ENCODE data around the gene S1PR3. TPM values are rescaled to one million over a fixed set of nuclear protein-coding genes. Genes with fewer than 3 reads are reported as not detected.

Gene S1PR3
- total and polyA plus RNA-seq, 2 donors (not counting 3 experiments of a cell fraction or from before 2014, with no cell fraction given), result 12.5 to 25.8 TPM

DNA sequence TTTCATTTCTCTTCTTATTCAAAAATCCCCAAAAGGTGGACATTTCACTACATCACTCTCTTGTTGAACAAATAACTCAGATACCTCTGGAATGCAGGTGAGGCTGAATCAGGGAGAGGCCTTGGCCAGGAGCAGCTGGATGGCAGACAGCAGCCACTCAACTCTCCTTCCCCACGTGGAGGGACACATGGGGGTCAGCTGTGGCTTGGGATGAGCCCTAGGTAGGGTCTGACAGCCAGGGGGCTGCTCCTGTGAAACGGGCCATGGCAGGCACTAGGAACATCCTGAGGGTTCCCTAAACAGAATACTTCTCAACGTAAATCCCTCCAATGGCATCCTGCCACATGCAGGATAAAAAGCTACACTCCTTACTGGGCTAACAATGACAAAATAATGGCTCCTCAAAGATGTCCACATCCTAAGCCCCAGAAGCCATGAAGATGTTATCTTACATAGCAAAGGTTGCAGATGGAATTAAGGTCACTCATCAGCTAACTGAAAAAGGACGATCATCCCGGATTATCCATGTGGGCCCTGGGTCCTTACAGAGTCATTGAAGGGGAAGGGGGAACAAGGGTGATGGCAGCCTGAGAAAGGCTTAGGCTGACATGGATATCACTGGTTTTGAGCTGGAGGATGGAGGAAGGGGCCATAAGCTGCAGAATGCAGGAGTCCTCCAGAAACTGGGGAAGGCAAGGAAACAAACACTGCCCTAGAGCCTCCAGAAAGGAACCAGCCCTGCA, 31.4 kb upstream of the S1PR3 start:
- Histone ChIP-seq H3K27ac (ENCODE audit: insufficient read depth, low read depth, low read length) (no peak overlapping the region), H3K36me3 (ENCODE audit: control insufficient read depth in 2 of 2, extremely low read depth in 1 of 2, insufficient read depth in 2 of 2, low read length in 2 of 2) (no peaks in the 10 kb centered on the region), H3K4me3 (replicated peaks in 1 of 3; ENCODE audit: insufficient read depth in 1 of 3, low read depth in 1 of 3, low read length in 3 of 3) (no peak overlapping the region), H4K20me1 (replicated peaks; ENCODE audit: control insufficient read depth, extremely low read depth, insufficient read depth, low read length) (no peaks in the 10 kb centered on the region), H3K79me2 (ENCODE audit: control insufficient read depth, insufficient read depth, low read length) (no peaks in the 10 kb centered on the region), H3K9me1 (replicated peaks; ENCODE audit: control insufficient read depth, extremely low read depth, insufficient read depth, low read length) (no peaks in the 10 kb centered on the region), H3K27me3 (ENCODE audit: control insufficient read depth in 2 of 2, insufficient read depth in 2 of 2, low read length in 2 of 2) (peaks cover 0 to 12% of the 10 kb centered on the region in 2 experiments), H3K4me2 (ENCODE audit: insufficient read depth, low read length) (no peak overlapping the region), H3K9ac (replicated peaks; ENCODE audit: extremely low read depth, insufficient read depth, low read length) (no peak overlapping the region), H3K9me3 (replicated peaks; ENCODE audit: control insufficient read depth, insufficient read depth, low read length) (no peaks in the 10 kb centered on the region), H2AFZ (ENCODE audit: low read depth, low read length) (no peak overlapping the region), H3K4me1 (ENCODE audit: control insufficient read depth, extremely low read depth, insufficient read depth, low read length) (no peaks in the 10 kb centered on the region)
- no TSS peak for BruUV-seq (replicated peaks)
- intact Hi-C loops (cut with micrococcal nuclease), result no loop called here
- no peak for TF ChIP-seq POLR2AphosphoS5 (IDR thresholded peaks at IDR 0.05; ENCODE audit: insufficient read depth, low read depth, low read length)
- TF ChIP-seq, protein P1, sequence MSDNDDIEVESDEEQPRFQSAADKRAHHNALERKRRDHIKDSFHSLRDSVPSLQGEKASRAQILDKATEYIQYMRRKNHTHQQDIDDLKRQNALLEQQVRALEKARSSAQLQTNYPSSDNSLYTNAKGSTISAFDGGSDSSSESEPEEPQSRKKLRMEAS (IDR thresholded peaks at IDR 0.05; ENCODE audit: insufficient read depth, insufficient read length), result no peak
- TF ChIP-seq MYC (IDR thresholded peaks at IDR 0.05; ENCODE audit: low read depth, low read length), result no peak
- no peak for TF ChIP-seq JUN (IDR thresholded peaks at IDR 0.05; ENCODE audit: borderline replicate concordance, insufficient read depth, insufficient read length, low read depth)
- TF ChIP-seq EZH2 (IDR thresholded peaks at IDR 0.05; ENCODE audit: borderline replicate concordance, low read depth, low read length, severe bottlenecking), result no peak
- TF ChIP-seq FOS (IDR thresholded peaks at IDR 0.05; ENCODE audit: borderline replicate concordance, insufficient read depth, low read length), result no peak
- no peak for TF ChIP-seq POLR2A (IDR thresholded peaks at IDR 0.05; ENCODE audit: low read depth, low read length)
- no peak for TF ChIP-seq GATA2 (IDR thresholded peaks at IDR 0.05; ENCODE audit: insufficient read depth, insufficient read length, low read depth, low read length)
- no peak for FAIRE-seq
- DNase-seq (ENCODE audit: low read depth, low spot score), result no peak
- ChIA-PET POLR2A (no interaction called here), CTCF (no interaction called here)
- dilution Hi-C loops (cut with MboI; ENCODE audit: extremely low pct_ligation_motif_present, low sequenced_read_pairs), result no loop called here

Data from endothelial cell of umbilical vein (primary cell).